Ascending aorta (tissue), 2 donors: ENCODE data around the gene ABCC8. TPM values are rescaled to one million over a fixed set of nuclear protein-coding genes. Genes with fewer than 3 reads are reported as not detected.

Experiments
- DNase-seq, 2 donors: peaks; one replicate each; pipeline ENCODE4 v3.0.0-alpha.2; 2019; ENCODE audit warnings: low spot score in 2 of 2
- H3K27ac ChIP-seq, 2 donors: fragments of 200-600 bp; sonication (generic); one replicate each; pipeline ENCODE4 v1.5.1; 2016 to 2017; ENCODE audit warnings: mild to moderate bottlenecking in 1 of 2
- H3K27me3 ChIP-seq: fragments of 200-600 bp; sonication (generic); one replicate; pipeline ENCODE4 v1.5.1; 2017
- H3K36me3 ChIP-seq, 2 donors: fragments of 200-600 bp; sonication (generic); one replicate each; pipeline ENCODE4 v1.5.1; 2016
- H3K4me1 ChIP-seq, 2 donors: fragments of 200-600 bp; sonication (generic); one replicate each; pipeline ENCODE4 v1.5.1; 2016 to 2017; ENCODE audit warnings: mild to moderate bottlenecking in 1 of 2
- H3K4me3 ChIP-seq, 2 donors: fragments of 200-600 bp; sonication (generic); one replicate each; pipeline ENCODE4 v1.5.1; 2016 to 2017; ENCODE audit warnings: mild to moderate bottlenecking in 1 of 2
- H3K9me3 ChIP-seq, 2 donors: fragments of 200-600 bp; sonication (generic); one replicate each; pipeline ENCODE4 v1.5.1; 2016
- CTCF ChIP-seq, 3 experiments: fragments of 200-600 bp in 2 of 3; fragments of 450-650 bp in 1 of 3; sonication (generic) in 2 of 3; IDR thresholded peaks; one replicate each; pipeline ENCODE4 v1.5.1; 2016 to 2019; ENCODE audit warnings: antibody characterized with exemption in 3 of 3, mild to moderate bottlenecking in 1 of 3, moderate library complexity in 1 of 3
- intact Hi-C: fragments of 100-400 bp; cut with DNase I; formaldehyde crosslinking; loops from one replicate; pipeline ENCODE4 v1.15.1; 2023
- total RNA-seq: library from RNA; depleted of rRNA; stranded (reverse); fragments of >200 nt; gene quantifications from one replicate; pipeline ENCODE4 v1.1.0, GENCODE V29; 2016

Gene ABCC8
- total RNA-seq, 1 donor from 2014 or later, result not detected

GRCh38 chr11:17498475-17498874 lies 21.8 kb upstream of the ABCC8 start:
- H3K4me3 ChIP-seq, result no peak overlapping the region
- H3K9me3 ChIP-seq, result no peaks in the 10 kb centered on the region
- DNase-seq, result no peak
- no peak overlapping the region for H3K27ac ChIP-seq
- no peaks in the 10 kb centered on the region for H3K27me3 ChIP-seq
- intact Hi-C loops, result no loop called here
- no peak for TF ChIP-seq CTCF (IDR thresholded peaks at IDR 0.05)
- no peaks in the 10 kb centered on the region for H3K4me1 ChIP-seq
- H3K36me3 ChIP-seq, result no peaks in the 10 kb centered on the region

GRCh38 chr11:17498058-17498457 lies 21.4 kb upstream of the ABCC8 start:
- DNase-seq, result no peak
- intact Hi-C loops, result no loop called here
- H3K27me3 ChIP-seq, result no peaks in the 10 kb centered on the region
- no peaks in the 10 kb centered on the region for H3K36me3 ChIP-seq
- H3K27ac ChIP-seq, result no peak overlapping the region
- H3K4me1 ChIP-seq, result no peaks in the 10 kb centered on the region
- no peak overlapping the region for H3K4me3 ChIP-seq
- no peaks in the 10 kb centered on the region for H3K9me3 ChIP-seq
- no peak for TF ChIP-seq CTCF (IDR thresholded peaks at IDR 0.05)

GRCh38 chr11:17496406-17496805 lies 19.8 kb upstream of the ABCC8 start:
- no peak for TF ChIP-seq CTCF (IDR thresholded peaks at IDR 0.05)
- Histone ChIP-seq H3K4me3 (no peak overlapping the region), H3K4me1 (no peaks in the 10 kb centered on the region), H3K36me3 (no peaks in the 10 kb centered on the region), H3K27me3 (no peaks in the 10 kb centered on the region), H3K27ac (no peak overlapping the region), H3K9me3 (no peaks in the 10 kb centered on the region)
- DNase-seq, result no peak
- intact Hi-C loops, result no loop called here

- no peak for TF ChIP-seq CTCF (IDR thresholded peaks at IDR 0.05)
- Histone ChIP-seq H3K27ac (no peak overlapping the region), H3K9me3 (no peaks in the 10 kb centered on the region), H3K36me3 (no peaks in the 10 kb centered on the region), H3K27me3 (no peaks in the 10 kb centered on the region), H3K4me3 (no peak overlapping the region), H3K4me1 (no peaks in the 10 kb centered on the region)
- DNase-seq, result no peak
- intact Hi-C loops, result no loop called here
These were observed 17.4 kb upstream of the ABCC8 start for GRCh38 chr11:17494019-17494418.

GRCh38 chr11:17490938-17491337 lies 14.3 kb upstream of the ABCC8 start:
- no peak for DNase-seq
- TF ChIP-seq CTCF (IDR thresholded peaks at IDR 0.05), result no peak

GRCh38 chr11:17490232-17490631 lies 13.6 kb upstream of the ABCC8 start:
- H3K9me3 ChIP-seq, result no peaks in the 10 kb centered on the region
- H3K36me3 ChIP-seq, result no peaks in the 10 kb centered on the region
- intact Hi-C loops, result no loop called here
- no peaks in the 10 kb centered on the region for H3K4me1 ChIP-seq
- no peaks in the 10 kb centered on the region for H3K27me3 ChIP-seq
- H3K4me3 ChIP-seq, result no peak overlapping the region
- no peak overlapping the region for H3K27ac ChIP-seq
- DNase-seq, result no peak
- no peak for TF ChIP-seq CTCF (IDR thresholded peaks at IDR 0.05)

More at GRCh38 chr11:17490938-17491337, 14.3 kb upstream of the ABCC8 start:
- Histone ChIP-seq H3K4me1 (no peaks in the 10 kb centered on the region), H3K9me3 (no peaks in the 10 kb centered on the region), H3K4me3 (no peak overlapping the region), H3K36me3 (no peaks in the 10 kb centered on the region), H3K27me3 (no peaks in the 10 kb centered on the region), H3K27ac (no peak overlapping the region)
- intact Hi-C loops, result no loop called here
